Activated T-helper 2 cell treated with anti-CD3 and anti-CD28 coated beads, Interferon-gamma antibody, Interleukin-2, Interleukin-4, amounts not matched to agents 10 μg/mL and 5 μg/mL and 100 μg/mL, durations not matched to agents 14 hours and 24 hours and 36 hours (primary cell): ENCODE results near the gene OSBPL8. TPM values are rescaled to one million over a fixed set of nuclear protein-coding genes. Genes with fewer than 3 reads are reported as not detected.
A peak's percentile ranks its signal among the peaks of the same experiment; 100 is the strongest.

ENCODE experiments used
- DNase-seq: peaks from one replicate; pipeline ENCODE4 v3.0.0; 2021; ENCODE audit warnings: low spot score
- H3K27ac Mint-ChIP-seq: one replicate; pipeline ENCODE4 v1.8.0; 2021; ENCODE audit warnings: mixed read lengths
- H3K27me3 Mint-ChIP-seq: one replicate; pipeline ENCODE4 v1.8.0; 2021; ENCODE audit warnings: low read depth, mixed read lengths
- H3K36me3 Mint-ChIP-seq: one replicate; pipeline ENCODE4 v1.8.0; 2021; ENCODE audit warnings: low read depth, mixed read lengths
- H3K4me1 Mint-ChIP-seq: one replicate; pipeline ENCODE4 v1.8.0; 2021; ENCODE audit warnings: low read depth, mixed read lengths
- H3K4me3 Mint-ChIP-seq: one replicate; pipeline ENCODE4 v1.8.0; 2021; ENCODE audit warnings: low read depth, mild to moderate bottlenecking, moderate library complexity, mixed read lengths
- H3K9me3 Mint-ChIP-seq: one replicate; pipeline ENCODE4 v1.8.0; 2021; ENCODE audit warnings: mixed read lengths
- intact Hi-C: fragments of 100-400 bp; cut with micrococcal nuclease; formaldehyde crosslinking; loops from one replicate; pipeline ENCODE4 v1.15.1; 2023
- total RNA-seq: library from RNA; stranded (reverse); gene quantifications from 2 replicates; pipeline ENCODE4 v1.2.3, GENCODE V29; 2022

OSBPL8 gene, protein sequence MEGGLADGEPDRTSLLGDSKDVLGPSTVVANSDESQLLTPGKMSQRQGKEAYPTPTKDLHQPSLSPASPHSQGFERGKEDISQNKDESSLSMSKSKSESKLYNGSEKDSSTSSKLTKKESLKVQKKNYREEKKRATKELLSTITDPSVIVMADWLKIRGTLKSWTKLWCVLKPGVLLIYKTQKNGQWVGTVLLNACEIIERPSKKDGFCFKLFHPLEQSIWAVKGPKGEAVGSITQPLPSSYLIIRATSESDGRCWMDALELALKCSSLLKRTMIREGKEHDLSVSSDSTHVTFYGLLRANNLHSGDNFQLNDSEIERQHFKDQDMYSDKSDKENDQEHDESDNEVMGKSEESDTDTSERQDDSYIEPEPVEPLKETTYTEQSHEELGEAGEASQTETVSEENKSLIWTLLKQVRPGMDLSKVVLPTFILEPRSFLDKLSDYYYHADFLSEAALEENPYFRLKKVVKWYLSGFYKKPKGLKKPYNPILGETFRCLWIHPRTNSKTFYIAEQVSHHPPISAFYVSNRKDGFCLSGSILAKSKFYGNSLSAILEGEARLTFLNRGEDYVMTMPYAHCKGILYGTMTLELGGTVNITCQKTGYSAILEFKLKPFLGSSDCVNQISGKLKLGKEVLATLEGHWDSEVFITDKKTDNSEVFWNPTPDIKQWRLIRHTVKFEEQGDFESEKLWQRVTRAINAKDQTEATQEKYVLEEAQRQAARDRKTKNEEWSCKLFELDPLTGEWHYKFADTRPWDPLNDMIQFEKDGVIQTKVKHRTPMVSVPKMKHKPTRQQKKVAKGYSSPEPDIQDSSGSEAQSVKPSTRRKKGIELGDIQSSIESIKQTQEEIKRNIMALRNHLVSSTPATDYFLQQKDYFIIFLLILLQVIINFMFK
- 87.9 TPM in 2 replicates for total RNA-seq

DNA sequence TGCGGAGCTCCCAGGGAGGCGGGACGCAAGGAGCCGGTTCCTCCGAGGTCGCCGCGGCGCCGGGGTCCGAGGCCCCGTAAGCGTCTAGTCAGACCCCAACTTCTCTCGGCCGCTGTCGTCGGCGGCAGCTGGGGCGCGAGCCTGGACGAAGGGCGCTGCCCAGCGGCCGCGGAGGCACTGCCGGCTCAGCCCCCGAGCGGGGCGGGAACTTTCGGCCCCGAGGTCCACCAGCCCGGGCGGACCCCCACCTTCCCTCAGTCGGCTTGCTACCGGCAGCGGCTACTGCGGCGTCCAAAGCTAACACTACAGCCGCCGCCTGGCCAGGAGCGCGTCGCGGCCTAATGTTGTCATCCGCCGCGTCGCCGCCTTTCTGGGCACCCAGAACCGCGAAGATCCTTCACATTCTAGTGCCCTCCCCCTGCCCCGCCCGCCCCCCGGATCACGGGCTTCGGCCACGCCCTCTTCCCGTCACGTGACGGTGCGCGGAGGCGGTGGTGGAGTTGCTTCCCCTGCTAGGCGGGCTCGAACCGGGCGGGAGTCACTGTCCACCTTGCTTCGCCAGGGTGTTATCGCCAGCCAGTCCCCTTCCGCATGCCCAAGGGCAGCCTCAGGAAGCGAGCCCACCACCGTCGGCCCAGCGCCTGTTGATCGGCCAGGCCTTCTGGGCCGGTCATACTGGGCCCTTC is at the start of gene OSBPL8:
Gene OSBPL8 (minus strand): TSS at position 372 of the 686 bp plus-strand sequence. CDS start 72,220 bp downstream, outside the sequence.
- H3K36me3 Mint-ChIP-seq = peaks cover 12% of the 10 kb centered on the region
- peak within 1 kb of the TSS; percentile 96 for H3K27ac Mint-ChIP-seq
- no peaks in the 10 kb centered on the region for H3K9me3 Mint-ChIP-seq
- peak within 1 kb of the TSS; percentile 93 for H3K4me3 Mint-ChIP-seq
- peak; percentile 89 for DNase-seq
- intact Hi-C loops = loop anchor here (1.0 to 5.0 kb wide), 10 partner anchors 27 to 1079 kb away; partner anchors contain the start of genes GLIPR1, PHLDA1 and ZDHHC17
- H3K27me3 Mint-ChIP-seq = no peaks in the 10 kb centered on the region
- H3K4me1 Mint-ChIP-seq = peaks cover 39% of the 10 kb centered on the region

DNA sequence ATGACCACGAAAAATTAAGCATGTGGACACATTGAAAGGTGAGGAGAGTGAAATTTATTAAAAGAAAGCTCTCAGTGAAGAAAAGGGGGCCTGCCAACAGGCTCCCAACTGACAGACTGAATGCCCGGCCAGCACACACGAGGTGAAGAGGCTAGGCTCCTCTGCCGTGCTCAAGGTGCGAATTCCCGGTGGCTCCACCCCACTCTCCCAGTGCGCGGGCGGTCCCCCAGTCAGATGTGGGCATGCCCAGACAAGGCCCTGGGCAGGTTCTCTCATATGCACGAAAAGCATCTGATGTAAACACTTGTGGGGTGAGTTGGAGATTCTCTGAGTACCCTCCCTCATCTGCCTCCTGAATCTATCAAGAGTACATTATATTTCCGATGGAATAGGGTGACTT is 48.5 kb upstream of the OSBPL8 start:
- H3K36me3 Mint-ChIP-seq = no peaks in the 10 kb centered on the region
- peaks cover 22% of the 10 kb centered on the region for H3K27me3 Mint-ChIP-seq
- H3K9me3 Mint-ChIP-seq = no peaks in the 10 kb centered on the region
- H3K4me1 Mint-ChIP-seq = no peaks in the 10 kb centered on the region
- no peak for DNase-seq
- no peak overlapping the region for H3K4me3 Mint-ChIP-seq
- intact Hi-C loops = no loop called here
- H3K27ac Mint-ChIP-seq = no peak overlapping the region

DNA sequence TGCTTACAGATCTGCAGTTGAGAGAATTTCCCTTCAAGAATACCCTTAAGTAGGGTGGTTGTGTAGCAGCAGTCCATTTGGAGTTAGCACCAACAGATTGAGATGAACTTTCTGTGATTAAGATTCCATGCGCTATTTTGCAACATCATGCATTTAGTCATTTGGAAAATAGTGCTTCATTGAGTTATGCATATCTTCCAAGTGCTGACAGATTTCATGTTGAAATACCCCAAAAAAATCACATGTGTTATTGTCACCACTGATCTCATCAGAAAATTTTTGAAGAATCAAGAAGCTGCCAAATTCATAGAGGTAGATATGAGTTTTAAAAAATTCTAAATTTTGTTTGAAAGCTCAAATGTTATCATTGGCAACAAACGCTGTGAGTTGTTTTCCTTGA is 35.5 kb upstream of the OSBPL8 start:
- no peak overlapping the region for H3K27ac Mint-ChIP-seq
- no peaks in the 10 kb centered on the region for H3K36me3 Mint-ChIP-seq
- H3K9me3 Mint-ChIP-seq = no peaks in the 10 kb centered on the region
- intact Hi-C loops = no loop called here
- no peak for DNase-seq
- H3K27me3 Mint-ChIP-seq = peaks cover 7% of the 10 kb centered on the region
- no peak overlapping the region for H3K4me3 Mint-ChIP-seq
- no peaks in the 10 kb centered on the region for H3K4me1 Mint-ChIP-seq

DNA sequence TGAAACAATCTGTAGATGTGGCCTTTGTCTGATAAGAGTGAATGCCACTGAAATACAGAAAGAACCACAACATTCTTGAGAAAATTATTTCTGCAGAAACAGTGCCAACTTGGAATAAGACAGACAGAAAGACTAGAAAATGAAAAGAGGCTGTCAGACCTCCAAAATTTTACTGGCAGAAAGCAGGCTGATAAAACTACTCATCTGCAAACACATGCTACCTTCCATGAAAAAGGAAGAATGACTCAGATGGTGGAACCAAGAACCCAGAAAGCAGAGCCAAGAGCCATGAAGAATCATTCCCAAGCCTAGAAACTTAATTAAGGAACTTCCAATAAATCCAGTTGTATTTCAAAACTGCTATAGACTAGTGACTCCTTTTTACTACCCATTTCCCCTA is 31.9 kb upstream of the OSBPL8 start:
- H3K9me3 Mint-ChIP-seq = no peaks in the 10 kb centered on the region
- H3K27me3 Mint-ChIP-seq = peaks cover 4% of the 10 kb centered on the region
- peaks cover 6% of the 10 kb centered on the region for H3K4me1 Mint-ChIP-seq
- intact Hi-C loops = no loop called here
- H3K27ac Mint-ChIP-seq = no peak overlapping the region
- H3K36me3 Mint-ChIP-seq = no peaks in the 10 kb centered on the region
- no peak overlapping the region for H3K4me3 Mint-ChIP-seq
- no peak for DNase-seq

DNA sequence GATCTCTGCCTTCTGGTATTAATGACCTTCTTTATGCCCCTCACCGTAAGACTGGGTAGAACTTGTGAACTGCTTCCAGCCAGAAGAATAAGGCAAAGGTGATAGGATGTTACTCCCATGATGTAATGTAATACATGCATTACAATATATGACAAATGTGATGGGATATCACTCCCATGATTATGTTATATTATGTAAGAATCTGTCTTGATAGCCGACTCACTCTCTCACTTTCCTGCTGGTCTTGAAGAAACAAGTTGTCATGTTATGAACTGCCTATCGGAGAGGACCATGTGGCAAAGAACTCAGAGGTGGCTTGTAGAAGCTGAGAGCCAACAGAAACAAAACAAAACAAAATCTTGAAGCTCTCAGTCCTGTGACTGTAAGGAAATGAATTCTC is 30.6 kb upstream of the OSBPL8 start:
- no peak for DNase-seq
- intact Hi-C loops = no loop called here
- Mint-ChIP-seq H3K4me3 (no peak overlapping the region), H3K27ac (no peak overlapping the region), H3K9me3 (no peaks in the 10 kb centered on the region), H3K27me3 (peaks cover 3% of the 10 kb centered on the region), H3K36me3 (no peaks in the 10 kb centered on the region), H3K4me1 (peaks cover 6% of the 10 kb centered on the region)

DNA sequence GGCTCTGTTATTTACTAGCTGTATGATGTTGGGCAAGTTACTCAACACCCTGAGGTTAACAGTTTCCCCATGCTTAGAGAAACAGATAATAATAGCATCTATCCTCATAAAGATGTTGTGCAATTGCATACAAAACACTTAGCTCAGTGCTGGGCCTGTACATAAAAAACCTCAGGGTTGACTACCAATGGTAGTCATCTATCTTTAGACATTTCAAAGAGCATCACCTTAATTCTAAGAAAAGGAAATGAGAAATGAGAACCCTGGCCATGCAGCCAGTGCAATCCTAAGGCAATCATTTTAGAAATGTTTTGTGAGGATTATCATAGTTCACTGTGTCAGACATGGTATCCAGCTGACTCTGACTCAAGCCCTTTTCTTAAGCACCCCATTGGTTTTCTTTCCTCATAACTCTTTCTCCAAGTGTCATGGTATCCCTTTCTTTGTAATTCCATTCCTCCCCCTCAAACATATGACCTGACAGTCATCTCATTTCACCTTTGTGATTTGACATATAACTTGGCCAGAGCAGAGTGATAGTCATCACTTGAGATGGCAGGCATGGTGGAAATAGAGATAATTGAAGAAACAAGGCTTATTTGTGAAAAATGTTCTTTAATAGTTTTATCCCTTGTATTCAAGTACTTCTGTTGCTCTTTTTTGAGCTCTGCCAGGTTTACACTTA is 29.5 kb upstream of the OSBPL8 start:
- intact Hi-C loops = loop anchor here (5.0 to 10.0 kb wide), 2 partner anchors 117 to 244 kb away; partner anchors contain the start of gene BBS10
- Mint-ChIP-seq H3K4me3 (no peak overlapping the region), H3K27ac (no peak overlapping the region), H3K36me3 (no peaks in the 10 kb centered on the region), H3K4me1 (peaks cover 6% of the 10 kb centered on the region), H3K9me3 (no peaks in the 10 kb centered on the region), H3K27me3 (peaks cover 3% of the 10 kb centered on the region)
- no peak for DNase-seq

DNA sequence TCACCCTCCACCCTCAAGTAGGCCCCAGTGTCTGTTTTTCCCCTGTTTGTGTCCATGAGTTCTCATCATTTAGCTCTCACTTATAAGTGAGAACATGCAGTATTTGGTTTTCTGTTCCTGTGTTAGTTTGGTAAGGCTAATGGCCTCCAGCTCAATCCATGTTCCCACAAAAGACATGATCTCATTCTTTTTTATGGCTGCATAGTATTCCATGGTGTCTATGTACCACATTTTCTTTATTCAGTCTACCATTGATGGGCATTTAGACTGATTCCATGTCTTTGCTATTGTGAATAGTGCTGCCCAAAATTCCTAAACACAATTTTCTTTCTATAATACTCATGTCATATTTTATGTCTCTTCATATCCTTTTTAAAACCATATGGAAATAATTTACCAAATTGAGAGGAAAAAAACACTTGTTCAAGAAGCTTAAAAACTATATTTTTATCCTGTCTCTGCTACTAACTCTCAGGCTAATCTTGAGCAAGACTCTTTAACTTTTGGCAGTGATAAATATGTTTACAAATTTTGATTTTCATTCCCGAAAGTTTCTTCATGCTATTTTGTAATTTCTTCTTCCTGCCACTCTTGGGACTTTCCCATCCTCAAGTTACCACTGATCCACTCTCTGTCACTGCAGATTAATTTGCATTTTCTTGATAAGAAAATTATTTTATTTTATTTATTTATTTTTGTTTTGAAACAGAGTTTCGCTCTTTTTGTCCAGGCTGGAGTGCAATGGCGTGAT is 28.0 kb upstream of the OSBPL8 start:
- peaks cover 3% of the 10 kb centered on the region for H3K27me3 Mint-ChIP-seq
- H3K4me3 Mint-ChIP-seq = no peak overlapping the region
- intact Hi-C loops = loop anchor here (2.0 to 10.0 kb wide), 3 partner anchors 29 to 243 kb away; partner anchors contain the start of genes BBS10 and OSBPL8
- no peak overlapping the region for H3K27ac Mint-ChIP-seq
- H3K36me3 Mint-ChIP-seq = no peaks in the 10 kb centered on the region
- DNase-seq = no peak
- peaks cover 6% of the 10 kb centered on the region for H3K4me1 Mint-ChIP-seq
- H3K9me3 Mint-ChIP-seq = no peaks in the 10 kb centered on the region

DNA sequence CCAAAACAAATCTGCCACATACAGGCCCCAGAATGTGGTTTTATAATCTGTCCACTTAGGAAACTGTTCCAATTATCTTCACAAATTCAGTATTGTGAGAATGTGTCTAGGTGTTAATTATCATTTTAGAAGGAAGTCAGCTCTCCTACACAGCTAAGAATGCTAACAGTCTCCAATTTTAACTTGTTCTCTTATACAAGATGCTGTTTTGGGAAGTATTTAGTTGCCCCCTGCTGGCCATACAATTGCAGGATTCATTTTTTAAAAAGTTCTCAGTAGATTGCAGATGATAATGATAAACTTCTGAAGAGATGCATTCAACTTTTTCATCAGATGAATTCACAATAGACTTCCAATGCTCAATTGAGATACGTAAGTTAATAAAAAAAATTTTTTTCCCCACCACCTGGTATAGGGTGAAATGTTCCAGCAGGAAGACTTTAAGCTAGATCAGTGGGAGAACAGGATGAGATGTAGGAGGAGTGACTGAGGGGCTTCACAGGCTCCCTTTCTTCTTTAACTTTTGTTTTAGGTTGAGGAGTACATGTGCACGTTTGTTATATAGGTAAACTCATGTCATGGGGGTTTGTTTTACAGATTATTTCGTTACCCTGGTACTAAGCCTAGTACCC is 27.3 kb upstream of the OSBPL8 start:
- no peaks in the 10 kb centered on the region for H3K36me3 Mint-ChIP-seq
- H3K27ac Mint-ChIP-seq = no peak overlapping the region
- DNase-seq = no peak
- H3K4me3 Mint-ChIP-seq = no peak overlapping the region
- intact Hi-C loops = loop anchor here (2.0 to 10.0 kb wide), 3 partner anchors 28 to 242 kb away; partner anchors contain the start of genes BBS10 and OSBPL8
- peaks cover 3% of the 10 kb centered on the region for H3K27me3 Mint-ChIP-seq
- H3K9me3 Mint-ChIP-seq = no peaks in the 10 kb centered on the region
- peaks cover 6% of the 10 kb centered on the region for H3K4me1 Mint-ChIP-seq

DNA sequence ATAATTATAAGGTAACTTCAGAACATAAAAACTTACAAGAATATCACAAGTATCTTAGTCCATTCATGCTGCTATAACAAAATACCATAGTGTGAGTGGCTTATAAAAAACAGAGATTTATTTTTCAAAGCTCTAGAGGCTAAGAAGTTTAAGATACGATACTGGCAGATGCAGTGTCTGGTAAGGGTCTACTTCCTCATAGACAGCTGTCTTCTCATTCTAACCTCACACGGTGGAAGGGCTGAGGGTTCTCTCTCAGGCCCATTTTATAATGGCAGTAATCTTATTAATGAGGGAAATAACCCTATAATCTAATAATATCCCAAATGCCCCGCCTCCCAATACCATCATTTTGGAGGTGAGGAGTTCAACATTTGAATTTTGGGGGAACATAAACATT is 23.7 kb upstream of the OSBPL8 start:
- Mint-ChIP-seq H3K4me3 (no peak overlapping the region), H3K9me3 (no peaks in the 10 kb centered on the region), H3K36me3 (no peaks in the 10 kb centered on the region), H3K4me1 (peaks cover 4% of the 10 kb centered on the region), H3K27me3 (no peaks in the 10 kb centered on the region), H3K27ac (no peak overlapping the region)
- DNase-seq = no peak
- intact Hi-C loops = loop anchor here (10.0 kb wide), 1 partner anchor 238 kb away; the partner anchor contains the start of gene BBS10

DNA sequence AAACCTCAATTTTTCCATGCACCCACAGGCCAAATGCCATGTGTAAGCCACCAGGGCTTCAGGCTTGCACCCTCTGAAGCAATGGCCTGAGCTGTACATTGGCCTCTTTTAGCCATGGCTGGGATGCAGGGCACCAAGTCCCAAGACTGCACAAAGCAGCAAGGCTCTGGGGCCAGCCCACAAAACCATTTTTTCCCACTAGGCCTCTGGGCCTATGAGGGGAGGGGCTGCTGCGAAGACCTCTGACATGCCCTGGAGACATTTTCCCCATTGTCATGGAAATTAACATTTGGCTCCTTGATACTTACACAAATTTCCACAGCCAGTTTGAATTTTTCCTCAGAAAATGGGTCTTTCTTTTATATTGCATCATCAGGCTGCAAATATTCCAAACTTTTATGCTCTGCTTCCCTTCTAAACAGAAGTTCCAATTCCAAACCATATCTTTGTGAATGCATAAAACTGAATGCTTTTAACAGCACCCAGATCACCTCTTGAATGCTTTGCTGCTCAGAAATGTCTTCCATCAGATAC is 14.3 kb upstream of the OSBPL8 start:
- intact Hi-C loops = no loop called here
- no peaks in the 10 kb centered on the region for H3K27me3 Mint-ChIP-seq
- H3K27ac Mint-ChIP-seq = no peak overlapping the region
- H3K36me3 Mint-ChIP-seq = no peaks in the 10 kb centered on the region
- H3K4me3 Mint-ChIP-seq = no peak overlapping the region
- no peak for DNase-seq
- peaks cover 5% of the 10 kb centered on the region for H3K9me3 Mint-ChIP-seq
- H3K4me1 Mint-ChIP-seq = peaks cover 6% of the 10 kb centered on the region

DNA sequence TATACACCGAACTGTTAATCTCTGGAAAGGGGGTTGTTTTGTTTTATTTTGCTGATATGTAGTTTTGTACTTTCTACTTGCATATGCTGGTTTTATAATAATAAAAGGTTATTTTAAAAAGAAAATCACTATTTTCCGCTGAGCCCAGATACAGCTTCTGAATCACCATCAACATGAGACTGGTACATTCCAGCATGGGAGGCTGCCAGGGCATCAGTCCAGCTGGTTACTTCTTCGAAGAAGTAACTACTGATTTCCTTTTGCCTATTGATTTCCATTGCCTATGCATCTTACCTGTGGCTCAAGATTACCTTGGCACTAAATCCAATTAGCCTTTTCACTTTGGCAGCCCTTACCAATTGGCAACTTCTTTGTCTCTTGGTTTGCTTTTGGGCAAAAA is 11.7 kb upstream of the OSBPL8 start:
- Mint-ChIP-seq H3K27ac (no peak overlapping the region), H3K9me3 (peaks cover 5% of the 10 kb centered on the region), H3K4me1 (peaks cover 9% of the 10 kb centered on the region), H3K4me3 (no peak overlapping the region), H3K36me3 (no peaks in the 10 kb centered on the region), H3K27me3 (no peaks in the 10 kb centered on the region)
- no peak for DNase-seq
- intact Hi-C loops = no loop called here
